Skeletal muscle satellite cell (primary cell): ENCODE data around the gene RAB7B.

Experiments used
- H3K27me3 ChIP-seq: 2 replicates; pipeline ENCODE4 v1.7.0; 2013; ENCODE audit warnings: low read length; ENCODE audit not compliant: control insufficient read depth, insufficient read depth
- H3K36me3 ChIP-seq: 2 replicates; pipeline ENCODE4 v1.7.0; 2013; ENCODE audit warnings: mild to moderate bottlenecking, control low read depth, low read length; ENCODE audit not compliant: insufficient read depth
- H3K4me1 ChIP-seq: 2 replicates; pipeline ENCODE4 v1.7.0; 2013; ENCODE audit warnings: low read length; ENCODE audit not compliant: control insufficient read depth, insufficient read depth
- H3K4me2 ChIP-seq: 2 replicates; pipeline ENCODE4 v1.7.0; 2013; ENCODE audit warnings: mild to moderate bottlenecking, low read length
- H3K4me3 ChIP-seq: 2 replicates; pipeline ENCODE4 v1.7.0; 2013; ENCODE audit warnings: low read length
- H3K9ac ChIP-seq: 2 replicates; pipeline ENCODE4 v1.7.0; 2013; ENCODE audit warnings: mild to moderate bottlenecking, low read depth, low read length, moderate library complexity
- H3K9me3 ChIP-seq: replicated peaks from 2 replicates; pipeline ENCODE4 v1.7.0; 2013; ENCODE audit warnings: mild to moderate bottlenecking, control low read depth, low read length

Gene RAB7B

GRCh38 chr1:205950826-205951549 lies 52.2 kb downstream of the RAB7B start:
- Histone ChIP-seq H3K4me3 (no peak overlapping the region), H3K4me2 (peak overlapping the region; percentile 0), H3K27me3 (peaks cover 39% of the 10 kb centered on the region), H3K4me1 (peaks cover 21% of the 10 kb centered on the region), H3K9me3 (no peaks in the 10 kb centered on the region), H3K36me3 (no peaks in the 10 kb centered on the region), H3K9ac (no peak overlapping the region)

- peaks cover 21% of the 10 kb centered on the region for H3K4me1 ChIP-seq
These were observed 52.9 kb downstream of the RAB7B start for GRCh38 chr1:205950280-205950679.

GRCh38 chr1:205949753-205950152 lies 53.4 kb downstream of the RAB7B start:
- Histone ChIP-seq H3K9me3 (no peaks in the 10 kb centered on the region), H3K27me3 (peaks cover 43% of the 10 kb centered on the region), H3K9ac (no peak overlapping the region), H3K4me3 (no peak overlapping the region), H3K36me3 (no peaks in the 10 kb centered on the region), H3K4me2 (no peak overlapping the region), H3K4me1 (peaks cover 21% of the 10 kb centered on the region)

More at GRCh38 chr1:205950280-205950679, 52.9 kb downstream of the RAB7B start:
- Histone ChIP-seq H3K27me3 (peaks cover 43% of the 10 kb centered on the region), H3K36me3 (no peaks in the 10 kb centered on the region), H3K9ac (no peak overlapping the region), H3K4me2 (no peak overlapping the region), H3K4me3 (no peak overlapping the region), H3K9me3 (no peaks in the 10 kb centered on the region)

- Histone ChIP-seq H3K9me3 (no peaks in the 10 kb centered on the region), H3K27me3 (peaks cover 43% of the 10 kb centered on the region), H3K36me3 (no peaks in the 10 kb centered on the region), H3K4me1 (peaks cover 21% of the 10 kb centered on the region), H3K4me2 (no peak overlapping the region), H3K9ac (no peak overlapping the region), H3K4me3 (no peak overlapping the region)
These were observed 54.3 kb downstream of the RAB7B start for GRCh38 chr1:205948886-205949285.

GRCh38 chr1:205948039-205948438 lies 55.2 kb downstream of the RAB7B start:
- Histone ChIP-seq H3K9ac (no peak overlapping the region), H3K4me1 (peaks cover 21% of the 10 kb centered on the region), H3K9me3 (no peaks in the 10 kb centered on the region), H3K27me3 (peaks cover 48% of the 10 kb centered on the region), H3K4me3 (no peak overlapping the region), H3K4me2 (no peak overlapping the region), H3K36me3 (no peaks in the 10 kb centered on the region)

- peaks cover 21% of the 10 kb centered on the region for H3K4me1 ChIP-seq
These were observed 56.2 kb downstream of the RAB7B start for GRCh38 chr1:205947024-205947423.

GRCh38 chr1:205945069-205945468 lies 58.1 kb downstream of the RAB7B start:
- Histone ChIP-seq H3K9me3 (no peaks in the 10 kb centered on the region), H3K4me1 (peaks cover 4% of the 10 kb centered on the region), H3K27me3 (peaks cover 68% of the 10 kb centered on the region), H3K4me3 (no peak overlapping the region), H3K4me2 (no peak overlapping the region), H3K36me3 (no peaks in the 10 kb centered on the region), H3K9ac (no peak overlapping the region)

More at GRCh38 chr1:205947024-205947423, 56.2 kb downstream of the RAB7B start:
- Histone ChIP-seq H3K36me3 (no peaks in the 10 kb centered on the region), H3K4me2 (no peak overlapping the region), H3K27me3 (peaks cover 58% of the 10 kb centered on the region), H3K9me3 (no peaks in the 10 kb centered on the region), H3K9ac (no peak overlapping the region), H3K4me3 (no peak overlapping the region)

GRCh38 chr1:205944525-205944924 lies 58.7 kb downstream of the RAB7B start:
- H3K27me3 ChIP-seq: peaks cover 71% of the 10 kb centered on the region
- H3K9ac ChIP-seq: no peak overlapping the region
- H3K4me1 ChIP-seq: no peaks in the 10 kb centered on the region
- no peak overlapping the region for H3K4me3 ChIP-seq
- H3K4me2 ChIP-seq: no peak overlapping the region
- H3K36me3 ChIP-seq: no peaks in the 10 kb centered on the region
- H3K9me3 ChIP-seq: no peaks in the 10 kb centered on the region

- no peaks in the 10 kb centered on the region for H3K36me3 ChIP-seq
- H3K4me1 ChIP-seq: no peaks in the 10 kb centered on the region
- H3K9me3 ChIP-seq: no peaks in the 10 kb centered on the region
- no peak within 1 kb of the TSS for H3K4me3 ChIP-seq
- H3K27me3 ChIP-seq: peaks cover 79% of the 10 kb centered on the region
- no peak within 1 kb of the TSS for H3K9ac ChIP-seq
- no peak within 1 kb of the TSS for H3K4me2 ChIP-seq
These were observed 60.0 kb downstream of the RAB7B start, which contains the start of gene SLC26A9 for GRCh38 chr1:205943245-205943644. Gene SLC26A9, minus strand, starts transcription at chr1:205943456. Its CDS starts 7,636 bp downstream, at chr1:205935820.

GRCh38 chr1:205942631-205943159 lies 60.5 kb downstream of the RAB7B start:
- Histone ChIP-seq H3K4me1 (no peaks in the 10 kb centered on the region), H3K9me3 (no peaks in the 10 kb centered on the region), H3K36me3 (no peaks in the 10 kb centered on the region), H3K27me3 (peaks cover 79% of the 10 kb centered on the region), H3K9ac (no peak overlapping the region), H3K4me2 (no peak overlapping the region), H3K4me3 (no peak overlapping the region)

GRCh38 chr1:205940710-205941109 lies 62.5 kb downstream of the RAB7B start:
- peaks cover 61% of the 10 kb centered on the region for H3K27me3 ChIP-seq
- no peak overlapping the region for H3K9ac ChIP-seq
- no peaks in the 10 kb centered on the region for H3K36me3 ChIP-seq
- no peak overlapping the region for H3K4me3 ChIP-seq
- no peaks in the 10 kb centered on the region for H3K9me3 ChIP-seq
- no peak overlapping the region for H3K4me2 ChIP-seq
- H3K4me1 ChIP-seq: peaks cover 14% of the 10 kb centered on the region
